Spleen (tissue), 7 donors: ENCODE measurements around the gene TXNRD2.

Experiments
- POLR2A ChIP-seq, 3 donors: fragments of 450-650 bp; IDR thresholded peaks; one replicate each; pipeline ENCODE4 v1.5.1; 2017; ENCODE audit warnings: antibody characterized with exemption in 3 of 3, mild to moderate bottlenecking in 1 of 3
- POLR2AphosphoS5 ChIP-seq, 3 donors: sonication (generic); formaldehyde crosslinking; IDR thresholded peaks; one replicate each; pipeline ENCODE4 v1.5.1; 2017; ENCODE audit warnings: antibody characterized with exemption in 3 of 3
- TF ChIP-seq, protein P1 (sequence below), 11 experiments: fragments of 200-600 bp in 7 of 11; fragments of 450-650 bp in 4 of 11; sonication (generic) in 4 of 11; IDR thresholded peaks in 8 of 11; conservative IDR thresholded peaks in 3 of 11; 1 replicate in 7 of 11; 2 replicates in 4 of 11; pipeline versions ENCODE4 v1.4.0 to v1.8.0; 2016 to 2021; ENCODE audit warnings: antibody characterized with exemption in 11 of 11, inconsistent platforms in 4 of 11, mild to moderate bottlenecking in 1 of 11
- donor health status: DM: no; HTN: no; CAD: no; lungs with moderate emphysema.
- donor health status: DM: no; HTN: no; CAD: no.
- donor health status: DM: no; HTN: no; CAD: no.

DNA sequence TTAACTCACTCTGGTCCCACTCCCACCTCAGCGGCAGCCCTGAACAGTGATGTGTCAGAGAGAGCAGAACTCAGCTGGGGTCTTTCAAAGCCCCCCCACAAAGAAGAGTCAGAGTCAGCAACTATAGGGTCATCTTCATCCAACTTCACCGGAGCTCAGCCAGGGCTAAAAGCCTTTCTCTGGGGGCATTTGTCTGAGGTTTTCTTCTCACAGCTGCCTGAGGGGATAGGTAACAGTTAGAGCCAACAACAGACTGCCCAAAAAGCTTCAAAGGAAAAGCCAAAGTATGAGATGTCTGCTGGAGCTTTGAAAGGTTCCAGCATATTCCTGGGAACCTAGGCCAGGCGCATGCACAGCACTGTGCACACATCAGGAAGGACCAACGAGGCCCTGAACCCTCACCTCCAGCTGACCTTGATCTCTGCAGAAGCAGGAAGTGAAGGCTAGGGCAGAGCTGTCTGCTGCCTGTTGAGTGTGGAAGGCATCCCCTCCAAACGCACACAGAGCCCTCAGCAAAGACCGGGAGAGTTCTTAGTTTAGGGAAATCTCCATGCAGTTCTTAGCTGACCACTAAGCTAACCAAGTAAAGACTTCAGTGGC is 28.2 kb downstream of the TXNRD2 start:
- TF ChIP-seq, protein P1, sequence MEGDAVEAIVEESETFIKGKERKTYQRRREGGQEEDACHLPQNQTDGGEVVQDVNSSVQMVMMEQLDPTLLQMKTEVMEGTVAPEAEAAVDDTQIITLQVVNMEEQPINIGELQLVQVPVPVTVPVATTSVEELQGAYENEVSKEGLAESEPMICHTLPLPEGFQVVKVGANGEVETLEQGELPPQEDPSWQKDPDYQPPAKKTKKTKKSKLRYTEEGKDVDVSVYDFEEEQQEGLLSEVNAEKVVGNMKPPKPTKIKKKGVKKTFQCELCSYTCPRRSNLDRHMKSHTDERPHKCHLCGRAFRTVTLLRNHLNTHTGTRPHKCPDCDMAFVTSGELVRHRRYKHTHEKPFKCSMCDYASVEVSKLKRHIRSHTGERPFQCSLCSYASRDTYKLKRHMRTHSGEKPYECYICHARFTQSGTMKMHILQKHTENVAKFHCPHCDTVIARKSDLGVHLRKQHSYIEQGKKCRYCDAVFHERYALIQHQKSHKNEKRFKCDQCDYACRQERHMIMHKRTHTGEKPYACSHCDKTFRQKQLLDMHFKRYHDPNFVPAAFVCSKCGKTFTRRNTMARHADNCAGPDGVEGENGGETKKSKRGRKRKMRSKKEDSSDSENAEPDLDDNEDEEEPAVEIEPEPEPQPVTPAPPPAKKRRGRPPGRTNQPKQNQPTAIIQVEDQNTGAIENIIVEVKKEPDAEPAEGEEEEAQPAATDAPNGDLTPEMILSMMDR (IDR thresholded peaks at IDR 0.05 in 8 of 11, conservative IDR thresholded peaks at IDR 0.05 in 3 of 11), result no peak
- TF ChIP-seq POLR2A (IDR thresholded peaks at IDR 0.05) (no peak), POLR2AphosphoS5 (IDR thresholded peaks at IDR 0.05) (no peak)
